Stimulated activated CD8-positive, alpha-beta memory T cell treated with anti-CD3 and anti-CD28 coated beads, Interleukin-15, amount 100 ng/mL, for 4 hours (primary cell): Measurements from ENCODE around the gene GDF9.

Experiments used
- DNase-seq, 2 donors: peaks; one replicate each; pipeline ENCODE4 v3.0.0-alpha.2; 2020; ENCODE audit warnings: low read depth in 2 of 2

Gene GDF9

DNA sequence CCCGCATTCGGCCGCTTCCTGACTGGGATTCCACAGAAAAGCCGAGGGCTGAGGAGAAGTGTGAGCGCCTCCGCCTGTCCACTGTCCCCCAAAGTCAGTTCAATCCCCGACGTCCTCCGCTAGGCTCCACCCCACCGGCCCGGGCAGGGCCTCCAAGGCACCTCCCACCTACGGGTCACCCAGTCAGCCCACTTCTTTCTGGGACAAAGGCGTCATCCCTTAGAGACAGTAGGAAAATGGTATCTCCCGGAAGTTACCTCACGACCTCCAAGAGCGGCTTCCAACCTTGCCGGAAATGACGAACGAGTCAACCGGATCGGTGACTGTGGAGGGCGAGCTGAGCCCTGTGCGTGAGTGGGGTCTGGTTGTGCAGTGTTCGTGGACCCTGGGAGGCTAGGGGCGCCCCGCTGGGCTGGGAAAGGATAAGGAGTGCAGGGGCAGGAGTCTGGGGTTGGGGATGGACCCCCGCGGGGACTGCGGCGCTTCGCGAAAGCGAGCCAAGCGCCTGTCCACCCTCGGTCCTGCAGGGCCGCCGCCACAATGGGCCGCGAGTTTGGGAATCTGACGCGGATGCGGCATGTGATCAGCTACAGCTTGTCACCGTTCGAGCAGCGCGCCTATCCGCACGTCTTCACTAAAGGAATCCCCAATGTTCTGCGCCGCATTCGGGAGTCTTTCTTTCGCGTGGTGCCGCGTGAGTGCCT, at the start of gene GDF9, which contains the start of gene UQCRQ:
TSS of gene GDF9 (minus strand) at position 128 of the 704 bp plus-strand sequence. CDS start 1,936 bp downstream, outside the sequence.
TSS of gene UQCRQ (plus strand) at position 301 of the 704 bp plus-strand sequence. CDS start at position 541, 240 bp downstream.
- DNase-seq: peak; percentile 72 to 89

GRCh38 chr5:132915681-132916080, 49.4 kb upstream of the GDF9 start:
- DNase-seq: no peak

GRCh38 chr5:132909702-132910101, 43.4 kb upstream of the GDF9 start:
- DNase-seq: no peak

- no peak for DNase-seq
Measured at GRCh38 chr5:132907161-132907560, 40.9 kb upstream of the GDF9 start.

DNA sequence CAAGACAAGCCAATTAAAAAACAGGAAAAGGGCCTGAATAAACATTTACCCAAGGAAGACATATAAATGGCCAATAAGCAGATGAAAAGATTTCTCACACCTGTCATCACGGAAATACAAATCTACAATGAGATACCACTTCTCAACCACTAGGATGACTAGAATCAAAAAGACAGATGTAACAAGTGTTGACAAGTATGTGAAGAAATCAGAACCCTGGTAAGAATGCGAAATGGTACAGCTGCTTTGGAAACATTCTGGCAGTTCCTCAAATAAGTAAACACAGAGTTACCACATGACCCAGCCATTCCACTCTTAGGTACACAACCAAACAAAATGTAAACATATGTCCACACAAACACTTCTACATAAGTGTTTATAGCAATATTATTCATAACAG, 39.7 kb upstream of the GDF9 start:
- no peak for DNase-seq

DNA sequence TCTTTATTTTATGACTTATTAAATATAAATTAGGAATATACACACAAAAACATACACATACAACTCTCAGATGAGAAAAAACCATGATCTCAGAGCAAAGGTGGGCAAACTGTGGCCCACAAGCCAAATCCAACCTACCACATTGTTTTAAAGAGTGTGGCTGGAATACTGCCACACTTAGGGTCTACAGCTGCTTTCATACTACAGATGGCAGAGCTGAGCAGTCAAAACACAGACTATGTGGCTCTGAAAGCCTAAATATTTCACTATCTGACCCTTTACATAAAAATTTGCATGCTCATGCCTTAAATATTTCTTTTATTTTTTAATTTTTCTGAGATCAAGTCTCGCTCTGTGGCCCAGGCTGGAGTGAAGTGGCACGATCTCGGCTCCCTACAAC, 35.5 kb upstream of the GDF9 start:
- no peak for DNase-seq

DNA sequence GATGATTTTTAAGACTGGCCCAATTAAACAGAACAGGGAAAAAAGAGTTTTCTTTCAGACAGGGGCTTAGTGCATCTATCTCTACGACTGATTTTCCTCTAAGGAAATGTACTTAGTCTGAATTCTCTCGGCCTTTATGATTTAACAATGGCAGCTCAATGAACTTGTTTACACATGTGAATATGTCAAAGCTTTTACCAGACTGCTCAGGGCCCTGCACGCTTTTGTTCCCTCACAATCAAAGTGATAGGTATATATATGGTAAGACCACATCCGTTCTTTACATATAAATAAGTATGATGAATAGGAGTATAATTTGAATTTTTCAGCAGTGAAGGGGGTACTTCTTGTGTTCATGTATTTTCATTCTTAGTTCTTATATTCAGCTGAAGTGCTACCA, 34.8 kb upstream of the GDF9 start:
- DNase-seq: no peak

DNA sequence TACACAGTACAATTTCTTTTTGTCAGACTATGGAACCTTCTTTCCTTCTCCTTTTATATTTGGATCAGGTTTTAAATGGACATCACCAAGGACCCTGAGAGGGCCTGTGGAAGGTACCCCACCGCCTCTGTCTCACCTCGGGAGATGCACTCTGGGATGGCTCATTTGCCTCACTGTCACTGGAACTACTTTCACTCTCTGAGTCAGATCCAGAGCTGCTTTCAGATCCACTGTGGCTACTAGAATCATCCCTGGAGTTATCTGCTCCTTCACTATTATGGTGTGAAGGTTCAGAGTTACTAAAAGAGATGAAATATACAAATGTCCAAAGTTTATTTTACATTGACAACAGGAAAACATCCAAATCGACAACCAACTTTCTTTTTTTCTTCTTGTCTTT, 31.8 kb upstream of the GDF9 start:
- DNase-seq: no peak

DNA sequence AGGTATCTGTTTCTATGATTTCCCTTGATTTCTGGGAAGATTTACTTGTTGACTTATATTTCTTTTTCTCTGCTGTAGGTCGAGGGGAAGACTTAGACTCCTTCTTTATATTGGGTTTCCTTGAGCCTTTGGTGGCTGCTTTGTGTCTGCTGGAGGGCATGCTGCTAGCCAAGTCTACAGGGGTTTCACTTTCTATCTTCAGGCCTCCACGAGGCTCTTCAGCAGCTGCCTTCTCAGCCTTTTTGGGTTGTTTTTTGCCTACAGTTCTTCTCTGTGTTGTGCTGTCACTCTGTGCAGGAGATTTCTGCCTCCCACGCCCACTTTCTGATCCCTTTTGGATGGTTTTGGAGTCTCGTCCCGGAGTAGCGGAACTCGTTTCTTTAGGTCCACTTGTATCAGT, 30.4 kb upstream of the GDF9 start:
- DNase-seq: no peak

DNA sequence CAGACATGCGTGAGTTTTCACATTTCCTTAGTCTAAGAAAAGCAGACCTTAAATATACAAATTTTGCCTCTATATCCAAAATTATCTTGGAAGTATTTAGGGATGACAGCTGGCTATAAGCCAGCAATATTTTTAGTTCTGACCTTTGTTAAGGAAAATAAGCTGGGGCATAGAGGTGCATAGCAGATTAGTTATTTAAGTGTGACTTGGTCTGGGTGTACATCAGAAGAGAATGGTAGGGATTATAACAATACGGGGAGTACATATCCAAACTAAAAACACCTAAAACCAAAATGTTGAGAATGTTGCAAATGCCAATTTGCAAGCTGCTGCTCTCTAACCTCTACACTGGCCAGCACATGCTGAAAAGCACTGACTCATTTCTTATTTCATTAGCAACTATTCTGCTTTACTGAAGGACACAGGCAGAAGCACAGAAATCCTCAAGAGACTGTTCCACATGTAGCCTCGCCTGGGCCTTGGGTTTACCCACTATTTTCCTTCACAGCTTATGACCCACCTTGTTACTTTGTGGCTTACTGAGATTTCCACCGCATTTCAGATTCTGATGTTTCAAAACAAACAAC, 29.5 kb upstream of the GDF9 start:
- DNase-seq: no peak

DNA sequence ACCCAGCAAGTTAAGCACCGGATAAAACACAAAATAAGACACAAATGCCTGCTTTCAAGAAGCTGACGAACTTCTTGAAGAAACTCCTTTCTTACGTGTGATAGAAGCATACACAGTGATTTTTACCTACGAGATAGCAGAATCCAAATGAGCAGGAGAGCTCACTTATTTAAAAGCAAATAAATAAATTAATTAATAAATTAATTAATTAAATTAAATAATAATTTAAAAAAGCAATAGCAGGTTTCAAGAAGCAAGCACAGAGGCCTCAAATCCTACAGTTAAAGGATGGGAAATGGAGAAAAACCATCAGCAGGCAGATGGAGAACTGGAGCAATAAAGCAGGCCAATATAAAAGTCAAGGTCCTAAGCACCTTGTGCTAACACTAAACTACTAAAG, 24.5 kb upstream of the GDF9 start:
- no peak for DNase-seq

- no peak for DNase-seq
Measured at GRCh38 chr5:132889501-132889900, 23.2 kb upstream of the GDF9 start.

DNA sequence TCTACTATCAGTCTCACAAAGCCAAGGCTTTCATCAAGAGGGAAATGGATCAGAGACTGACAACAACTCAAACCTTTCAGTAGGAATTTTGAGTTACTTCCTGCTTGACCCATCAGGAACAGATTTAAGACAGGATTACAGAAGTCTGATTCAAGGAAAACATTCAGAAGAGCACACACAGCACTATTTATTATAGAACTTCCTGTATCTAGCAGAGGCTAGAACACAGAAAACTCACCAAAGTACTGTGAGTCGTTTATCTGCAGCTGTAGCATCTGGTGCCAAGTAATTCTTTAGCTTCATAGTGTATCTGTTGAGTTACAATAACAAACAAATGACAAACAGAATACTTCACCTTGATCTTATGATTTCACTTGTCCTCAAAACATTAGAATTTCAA, 21.0 kb upstream of the GDF9 start:
- DNase-seq: no peak

DNA sequence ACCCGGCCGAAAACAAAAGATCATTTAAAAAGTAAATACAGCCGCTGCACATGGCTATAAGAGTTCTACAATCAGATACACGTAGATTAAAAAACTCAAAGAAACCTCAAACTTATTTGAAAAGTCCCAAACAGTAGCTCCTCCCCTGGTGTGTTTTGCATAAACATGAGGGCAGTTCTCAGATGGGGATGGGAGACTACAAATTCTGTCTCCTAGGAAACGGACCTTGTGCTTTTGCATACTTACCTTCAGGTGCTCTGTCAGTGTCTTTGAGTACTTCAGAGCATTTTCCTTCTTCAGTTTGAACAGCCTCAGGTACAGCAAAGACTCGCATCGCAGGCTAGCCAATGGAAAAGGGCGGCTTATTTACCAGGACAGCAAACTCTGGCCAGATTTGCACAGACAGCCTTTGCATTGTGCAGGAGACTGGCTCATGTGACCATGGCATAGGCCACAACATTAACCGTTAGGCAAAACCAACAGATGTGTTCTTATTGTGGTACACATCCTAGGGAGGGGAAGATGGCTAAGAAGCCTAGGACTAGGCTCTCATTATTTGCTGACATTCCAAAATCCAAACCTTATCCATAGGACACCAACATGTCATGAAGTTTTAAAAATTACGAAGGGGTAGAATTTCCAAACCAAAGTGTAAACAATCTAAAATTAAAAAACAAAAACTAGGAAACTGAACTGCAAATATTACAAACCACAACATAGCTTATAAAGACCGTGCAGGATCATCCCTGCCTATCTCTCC, 20.0 kb upstream of the GDF9 start:
- no peak for DNase-seq

DNA sequence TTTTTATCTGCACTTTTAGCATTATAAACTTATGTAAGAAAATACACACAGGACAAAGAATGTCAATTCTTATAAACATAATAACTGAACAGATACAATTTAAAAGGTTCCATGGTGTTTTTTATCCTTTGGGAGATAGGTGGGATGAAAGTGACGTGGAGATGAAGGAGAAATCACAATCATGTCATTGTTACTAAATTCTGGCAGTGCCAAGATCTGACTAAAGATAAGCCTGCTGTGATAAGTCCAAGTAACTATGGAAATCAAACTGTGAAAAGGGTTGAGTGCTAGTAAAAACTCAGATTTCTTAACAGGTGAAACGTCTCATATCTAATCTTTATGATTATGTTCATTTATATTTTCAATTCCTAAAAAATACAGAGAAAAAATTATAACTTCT, 18.3 kb upstream of the GDF9 start:
- DNase-seq: no peak

DNA sequence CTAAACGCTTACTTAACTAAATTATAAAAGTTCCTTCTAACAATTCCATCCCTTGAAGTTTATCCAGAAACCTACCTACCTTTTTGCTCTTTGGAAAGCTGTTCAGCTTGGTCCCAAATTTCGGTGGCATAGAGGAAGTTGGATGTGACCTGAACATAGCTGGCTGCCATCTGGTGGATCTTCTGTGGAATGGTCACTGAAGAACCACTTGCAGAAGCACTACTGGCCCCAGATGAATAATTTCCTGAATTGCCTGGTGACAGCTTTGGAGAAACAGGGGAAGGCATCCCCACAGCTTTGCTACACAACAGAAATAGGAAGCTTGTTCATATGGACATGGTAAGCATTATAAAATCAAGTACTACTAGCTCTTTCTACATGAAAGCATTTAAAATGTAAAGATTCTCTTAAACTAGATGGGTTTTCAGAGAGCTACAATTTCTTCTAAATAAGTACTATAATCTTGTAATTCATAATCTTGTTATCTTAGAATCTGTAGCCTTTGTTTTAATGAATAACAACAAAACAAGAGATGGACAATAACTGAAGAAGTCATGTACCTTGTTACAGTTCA, 17.1 kb upstream of the GDF9 start:
- DNase-seq: no peak

DNA sequence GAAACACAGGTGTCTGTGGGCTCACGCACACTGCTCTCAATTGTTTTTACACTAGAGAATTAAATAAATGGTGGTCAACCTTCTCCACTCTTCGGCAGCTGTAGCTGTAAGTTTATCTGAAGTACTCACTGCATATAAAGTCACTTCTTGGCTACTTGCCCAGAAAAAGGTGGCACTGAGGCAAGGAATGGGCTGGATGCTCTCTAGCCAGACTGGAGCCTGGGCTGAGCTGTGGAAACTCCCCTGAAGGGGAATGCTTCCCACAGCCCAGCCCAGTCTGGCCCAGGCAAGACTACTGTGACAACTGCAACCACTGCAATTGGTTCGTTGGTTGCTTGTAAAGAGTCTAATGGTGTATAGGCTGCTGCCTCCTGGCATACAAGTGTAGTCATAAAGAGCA, 11.7 kb upstream of the GDF9 start:
- DNase-seq: no peak

- DNase-seq: no peak
Measured at GRCh38 chr5:132877466-132877865, 11.2 kb upstream of the GDF9 start.

- DNase-seq: no peak
Measured at GRCh38 chr5:132876020-132876759, 9.9 kb upstream of the GDF9 start.

GRCh38 chr5:132873930-132874271, 7.6 kb upstream of the GDF9 start:
- no peak for DNase-seq

DNA sequence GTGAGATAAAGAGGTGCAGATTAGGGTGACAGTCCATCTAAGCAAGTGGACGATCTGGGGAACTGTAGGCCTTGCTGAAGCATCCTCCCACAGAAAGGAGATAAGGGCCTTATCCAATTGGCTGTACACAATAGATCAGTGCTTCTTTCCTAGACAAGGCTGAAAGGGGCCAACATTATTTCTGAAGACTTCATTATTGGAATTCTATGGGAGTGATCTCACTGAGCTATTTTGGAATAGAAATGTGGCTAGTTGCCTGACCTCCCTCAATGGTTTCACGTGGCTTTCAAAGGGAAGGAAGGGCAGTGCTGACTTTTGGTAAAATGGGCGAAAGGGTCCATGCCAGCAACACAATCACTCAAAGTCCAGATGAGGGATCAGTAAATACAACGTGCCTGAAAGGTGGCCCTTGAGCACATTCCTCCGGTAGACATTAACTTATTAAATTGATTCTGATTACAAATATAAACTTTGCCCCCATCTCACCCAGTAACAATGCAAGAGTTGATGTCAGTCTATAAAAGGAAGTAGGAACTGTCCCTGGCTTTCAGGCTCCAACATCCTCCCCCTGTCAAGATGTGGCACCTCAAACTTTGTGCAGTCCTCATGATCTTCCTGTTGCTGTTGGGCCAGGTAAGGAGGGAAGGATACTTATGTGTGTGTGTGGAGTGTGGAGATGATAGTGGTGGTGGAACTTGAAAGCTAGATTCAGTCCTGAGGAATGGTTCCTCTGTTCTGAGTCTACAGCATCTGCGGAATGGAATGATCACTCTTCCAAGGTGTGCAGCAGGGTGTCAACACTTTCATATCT, 7.1 kb upstream of the GDF9 start, which contains the start of gene LEAP2:
TSS of gene LEAP2 (plus strand) at position 550 of the 811 bp plus-strand sequence. CDS start at position 577, 27 bp downstream.
- DNase-seq: no peak
